ENCODE measurements around the gene C1orf198. TPM values are rescaled to one million over a fixed set of nuclear protein-coding genes. Genes with fewer than 3 reads are reported as not detected.

C1orf198 gene
- total and polyA plus RNA-seq, 11 donors: 23.1 to 145 (median 63.8) TPM

DNA sequence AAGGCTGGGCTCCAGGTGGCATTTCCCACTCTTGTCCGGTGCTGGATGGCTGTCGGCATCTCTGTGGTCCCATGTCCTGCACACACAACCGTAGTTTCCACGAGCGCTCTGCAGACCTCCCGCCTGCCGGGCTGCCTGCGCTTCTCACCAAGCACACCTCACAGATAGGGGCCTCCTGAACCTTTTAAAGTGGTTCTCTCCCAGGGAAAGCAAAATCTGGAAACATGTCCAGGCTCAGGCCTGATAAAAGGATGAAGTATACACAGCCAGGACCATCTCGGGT is 74.9 kb downstream of the C1orf198 start:
- intact Hi-C loops (cut with DNase I): loop anchor here in 1 of 10 donors (5.0 kb wide), 1 partner anchor 429 kb away; no protein-coding TSS in a partner anchor

DNA sequence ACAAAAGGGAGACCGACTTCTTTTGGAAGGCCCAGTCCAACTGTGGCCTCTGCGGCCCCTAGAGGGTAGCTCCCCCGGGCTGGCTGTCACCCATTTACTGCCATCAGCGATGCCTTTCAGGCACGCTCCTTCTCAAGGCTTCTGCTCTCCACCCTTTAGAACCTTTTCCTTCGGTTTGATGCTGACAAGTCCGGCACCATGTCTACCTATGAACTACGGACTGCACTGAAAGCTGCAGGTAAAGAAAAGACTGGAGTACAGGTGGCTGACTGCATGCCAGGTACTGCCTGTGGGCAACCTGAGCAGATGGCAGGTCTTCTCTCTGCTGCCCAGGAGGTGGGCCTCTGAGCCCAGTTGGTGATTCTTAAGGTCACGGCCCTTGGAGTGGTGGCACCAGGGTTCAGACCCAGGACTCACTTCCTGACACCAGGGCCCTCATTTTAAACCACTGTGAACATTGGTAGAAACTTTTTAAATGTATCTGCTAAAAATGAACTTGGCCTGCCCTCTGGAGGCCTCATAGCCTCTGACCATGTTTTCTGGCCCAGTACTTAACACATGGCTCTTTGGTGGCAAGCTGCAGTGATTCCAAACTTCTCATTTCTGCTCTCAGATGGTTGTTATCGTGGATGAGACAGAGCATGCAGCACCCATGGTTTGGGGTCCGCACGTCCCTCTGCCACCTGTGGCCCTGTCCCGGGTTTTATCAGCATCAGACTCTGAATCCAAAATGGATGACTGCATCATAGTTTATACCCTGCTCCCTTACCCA is 75.4 kb downstream of the C1orf198 start:
- ATAC-seq: no peak
- Histone ChIP-seq H3K4me1 (no peaks in the 10 kb centered on the region), H3K4me3 (no peak overlapping the region), H3K36me3 (no peaks in the 10 kb centered on the region), H3K27ac (no peak overlapping the region), H3K27me3 (no peaks in the 10 kb centered on the region), H3K9me3 (no peaks in the 10 kb centered on the region)
- 88 to 96% (median 93%) methylated on average over 13 of the region's 13 CpGs for WGBS, 4 donors
- intact Hi-C loops (cut with DNase I): loop anchor here in 1 of 10 donors (5.0 kb wide), 1 partner anchor 429 kb away; no protein-coding TSS in a partner anchor
- TF ChIP-seq, protein P1, sequence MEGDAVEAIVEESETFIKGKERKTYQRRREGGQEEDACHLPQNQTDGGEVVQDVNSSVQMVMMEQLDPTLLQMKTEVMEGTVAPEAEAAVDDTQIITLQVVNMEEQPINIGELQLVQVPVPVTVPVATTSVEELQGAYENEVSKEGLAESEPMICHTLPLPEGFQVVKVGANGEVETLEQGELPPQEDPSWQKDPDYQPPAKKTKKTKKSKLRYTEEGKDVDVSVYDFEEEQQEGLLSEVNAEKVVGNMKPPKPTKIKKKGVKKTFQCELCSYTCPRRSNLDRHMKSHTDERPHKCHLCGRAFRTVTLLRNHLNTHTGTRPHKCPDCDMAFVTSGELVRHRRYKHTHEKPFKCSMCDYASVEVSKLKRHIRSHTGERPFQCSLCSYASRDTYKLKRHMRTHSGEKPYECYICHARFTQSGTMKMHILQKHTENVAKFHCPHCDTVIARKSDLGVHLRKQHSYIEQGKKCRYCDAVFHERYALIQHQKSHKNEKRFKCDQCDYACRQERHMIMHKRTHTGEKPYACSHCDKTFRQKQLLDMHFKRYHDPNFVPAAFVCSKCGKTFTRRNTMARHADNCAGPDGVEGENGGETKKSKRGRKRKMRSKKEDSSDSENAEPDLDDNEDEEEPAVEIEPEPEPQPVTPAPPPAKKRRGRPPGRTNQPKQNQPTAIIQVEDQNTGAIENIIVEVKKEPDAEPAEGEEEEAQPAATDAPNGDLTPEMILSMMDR (IDR thresholded peaks at IDR 0.05): no peak
- no peak for TF ChIP-seq POLR2A (IDR thresholded peaks at IDR 0.05)
- DNase-seq: no peak

More for the DNA sequence above, 74.9 kb downstream of the C1orf198 start:
- no peak overlapping the region for H3K27ac ChIP-seq
- no peaks in the 10 kb centered on the region for H3K4me1 ChIP-seq
- no peak for DNase-seq
- no peak for TF ChIP-seq POLR2A (IDR thresholded peaks at IDR 0.05)
- TF ChIP-seq, protein P1 (IDR thresholded peaks at IDR 0.05): no peak
- no peaks in the 10 kb centered on the region for H3K9me3 ChIP-seq
- ATAC-seq: no peak
- H3K27me3 ChIP-seq: no peaks in the 10 kb centered on the region
- 94 to 95% (median 95%) methylated on average over 9 of the region's 9 CpGs for WGBS, 4 donors
- H3K4me3 ChIP-seq: no peak overlapping the region
- no peaks in the 10 kb centered on the region for H3K36me3 ChIP-seq

GRCh38 chr1:230791986-230792564 is 76.2 kb downstream of the C1orf198 start:
- DNase-seq (no peak), ATAC-seq (no peak)
- intact Hi-C loops (cut with DNase I): loop anchor here in 1 of 10 donors (5.0 kb wide), 1 partner anchor 430 kb away; no protein-coding TSS in a partner anchor
- Histone ChIP-seq H3K4me1 (no peaks in the 10 kb centered on the region), H3K4me3 (no peak overlapping the region), H3K27me3 (no peaks in the 10 kb centered on the region), H3K9me3 (no peaks in the 10 kb centered on the region), H3K36me3 (no peaks in the 10 kb centered on the region), H3K27ac (no peak overlapping the region)
- WGBS, 4 donors: 68 to 85% (median 71%) methylated on average over 5 of the region's 5 CpGs
- no peak for TF ChIP-seq POLR2A (IDR thresholded peaks at IDR 0.05)
- TF ChIP-seq, protein P1 (IDR thresholded peaks at IDR 0.05): no peak

- intact Hi-C loops (cut with DNase I): loop anchor here in 1 of 10 donors (5.0 kb wide), 1 partner anchor 432 kb away; no protein-coding TSS in a partner anchor
- DNase-seq: no peak
- H3K36me3 ChIP-seq: no peaks in the 10 kb centered on the region
- 73 to 86% (median 79%) methylated on average over 5 of the region's 5 CpGs for WGBS, 4 donors
- H3K4me3 ChIP-seq: no peak overlapping the region
- ATAC-seq: no peak
- no peaks in the 10 kb centered on the region for H3K4me1 ChIP-seq
- no peaks in the 10 kb centered on the region for H3K9me3 ChIP-seq
- TF ChIP-seq, protein P1 (IDR thresholded peaks at IDR 0.05): no peak
- no peak for TF ChIP-seq POLR2A (IDR thresholded peaks at IDR 0.05)
- no peaks in the 10 kb centered on the region for H3K27me3 ChIP-seq
- H3K27ac ChIP-seq: no peak overlapping the region
Measured at GRCh38 chr1:230790026-230790425, 78.3 kb downstream of the C1orf198 start.

Data from heart left ventricle (tissue), 16 donors.